Naive thymus-derived CD8-positive, alpha-beta T cell (primary cell): Measurements from ENCODE around the gene NECTIN4. TPM values are rescaled to one million over a fixed set of nuclear protein-coding genes. Genes with fewer than 3 reads are reported as not detected.
A peak's percentile ranks its signal among the peaks of the same experiment; 100 is the strongest.

Experiments used
- ATAC-seq, 2 donors: fragments of 150-1000 bp; cut with Tn5 transposase in 1 of 2; sonication (Bioruptor Pico), chemical (Tn5 transposase) in 1 of 2; 1 replicate in 1 of 2; 2 replicates in 1 of 2; pipeline ENCODE4 v1.10.0; 2021; ENCODE audit warnings: mild to moderate bottlenecking in 2 of 2, moderate library complexity in 2 of 2
- POLR2A ChIA-PET: fragments of 350-600 bp; sonication (Branson Sonifier 250); formaldehyde crosslinking; loops from one replicate; lab custom pipeline; 2021; ENCODE audit warnings: antibody characterized with exemption; lab: Charles Lee
- DNase-seq, 10 donors: peaks; one replicate each; pipeline versions ENCODE4 v3.0.0 to v3.0.0-alpha.2; 2020 to 2022
- H3K27ac Mint-ChIP-seq, 10 donors: one replicate each; pipeline ENCODE4 v1.8.0; 2020 to 2022; ENCODE audit warnings: mild to moderate bottlenecking in 10 of 10, mixed read lengths in 10 of 10, moderate library complexity in 4 of 10, inconsistent platforms in 1 of 10
- H3K27me3 Mint-ChIP-seq, 5 donors: one replicate each; pipeline ENCODE4 v1.8.0; 2021 to 2022; ENCODE audit warnings: mixed read lengths in 5 of 5
- H3K36me3 Mint-ChIP-seq, 3 donors: one replicate each; pipeline ENCODE4 v1.8.0; 2020 to 2022; ENCODE audit warnings: mixed read lengths in 3 of 3, mild to moderate bottlenecking in 2 of 3, inconsistent platforms in 1 of 3
- H3K4me1 Mint-ChIP-seq, 4 donors: one replicate each; pipeline ENCODE4 v1.8.0; 2021 to 2022; ENCODE audit warnings: mixed read lengths in 4 of 4
- H3K4me3 Mint-ChIP-seq, 10 donors: one replicate each; pipeline ENCODE4 v1.8.0; 2020 to 2022; ENCODE audit warnings: mild to moderate bottlenecking in 10 of 10, mixed read lengths in 10 of 10, moderate library complexity in 6 of 10, inconsistent platforms in 1 of 10
- H3K9me3 Mint-ChIP-seq, 9 donors: one replicate each; pipeline ENCODE4 v1.8.0; 2020 to 2022; ENCODE audit warnings: mixed read lengths in 9 of 9, mild to moderate bottlenecking in 3 of 9, inconsistent platforms in 1 of 9, moderate library complexity in 1 of 9
- polyA plus RNA-seq, 3 donors: library from polyadenylated mRNA; unstranded; fragments of 300-500 nt; fragmentation: Illumina TruSeq; gene quantifications; one replicate each; pipeline ENCODE4 v1.2.3, GENCODE V29; 2021
- total RNA-seq, 8 experiments: library from RNA in 2 of 8; stranded (reverse) in 2 of 8; gene quantifications; one replicate each; pipeline ENCODE4 v1.2.3 and lab custom pipeline; 2021 to 2026

The NECTIN4 gene
- total and polyA plus RNA-seq, 5 experiments from 2014 or later = not detected

- H3K9me3 Mint-ChIP-seq = no peaks in the 10 kb centered on the region
- no peaks in the 10 kb centered on the region for H3K27me3 Mint-ChIP-seq
- H3K4me3 Mint-ChIP-seq = no peak overlapping the region
- POLR2A ChIA-PET = interaction anchor here (0.5 to 2.0 kb wide), 2 partner anchors 46 to 47 kb away, joined by 4 to 6 read pairs; partner anchors contain the start of gene USF1
- ATAC-seq (no peak), DNase-seq (no peak)
- H3K4me1 Mint-ChIP-seq = peaks cover 8 to 28% (median 25%) of the 10 kb centered on the region in 4 donors
- no peaks in the 10 kb centered on the region for H3K36me3 Mint-ChIP-seq
- peak overlapping the region in 1 of 10 donors; percentile 3 for H3K27ac Mint-ChIP-seq
Observed at GRCh38 chr1:161091093-161091492, 1.7 kb upstream of the NECTIN4 start.

GRCh38 chr1:161090617-161091016, 1.3 kb upstream of the NECTIN4 start:
- H3K4me1 Mint-ChIP-seq = peaks cover 8 to 28% (median 23%) of the 10 kb centered on the region in 4 donors
- no peak overlapping the region for H3K4me3 Mint-ChIP-seq
- H3K27ac Mint-ChIP-seq = peak overlapping the region in 5 of 10 donors; percentile 4 to 82 (median 39)
- peak; percentile 86 to 87 for ATAC-seq
- H3K36me3 Mint-ChIP-seq = no peaks in the 10 kb centered on the region
- no peaks in the 10 kb centered on the region for H3K9me3 Mint-ChIP-seq
- POLR2A ChIA-PET = interaction anchor here (0.5 to 2.0 kb wide), 3 partner anchors 43 to 47 kb away, joined by 3 to 6 read pairs (median 4); partner anchors contain the start of gene USF1
- DNase-seq = peak in 3 of 10 donors; percentile 23 to 57 (median 47)
- H3K27me3 Mint-ChIP-seq = peaks cover 0 to 2% (median 0%) of the 10 kb centered on the region in 5 donors

- DNase-seq (no peak), ATAC-seq (no peak)
- H3K9me3 Mint-ChIP-seq = no peaks in the 10 kb centered on the region
- H3K27me3 Mint-ChIP-seq = peaks cover 0 to 2% (median 0%) of the 10 kb centered on the region in 5 donors
- H3K4me3 Mint-ChIP-seq = peak overlapping the region in 1 of 10 donors; percentile 6
- no peaks in the 10 kb centered on the region for H3K36me3 Mint-ChIP-seq
- peaks cover 8 to 28% (median 23%) of the 10 kb centered on the region in 4 donors for H3K4me1 Mint-ChIP-seq
- peak overlapping the region in 1 of 10 donors; percentile 4 for H3K27ac Mint-ChIP-seq
- POLR2A ChIA-PET = interaction anchor here (0.6 to 2.0 kb wide), 2 partner anchors 40 to 44 kb away, joined by 4 to 6 read pairs; partner anchors contain the start of gene USF1
Observed at GRCh38 chr1:161089938-161090337, 580 bp upstream of the NECTIN4 start.

GRCh38 chr1:161088587-161089110, 709 bp downstream of the NECTIN4 start:
- H3K27ac Mint-ChIP-seq = peak overlapping the region in 2 of 10 donors; percentile 22 to 37
- POLR2A ChIA-PET = interaction anchor here (1.1 kb wide), 1 partner anchor 18 kb away, joined by 4 read pairs; the partner anchor contains the start of gene ARHGAP30

GRCh38 chr1:161086457-161086856, 2.9 kb downstream of the NECTIN4 start:
- Mint-ChIP-seq H3K27me3 (peaks cover 0 to 2% (median 0%) of the 10 kb centered on the region in 5 donors), H3K4me1 (peaks cover 9 to 14% (median 10%) of the 10 kb centered on the region in 4 donors), H3K9me3 (no peaks in the 10 kb centered on the region), H3K27ac (no peak overlapping the region), H3K36me3 (no peaks in the 10 kb centered on the region), H3K4me3 (no peak overlapping the region)
- POLR2A ChIA-PET = interaction anchor here (1.2 to 1.6 kb wide), 2 partner anchors 10 to 17 kb away, joined by 5 read pairs; partner anchors contain the start of gene ARHGAP30
- no peak for ATAC-seq
- DNase-seq = no peak

More at GRCh38 chr1:161088587-161089110, 709 bp downstream of the NECTIN4 start:
- ATAC-seq = no peak
- DNase-seq = no peak
- no peaks in the 10 kb centered on the region for H3K36me3 Mint-ChIP-seq
- H3K4me1 Mint-ChIP-seq = peaks cover 8 to 28% (median 23%) of the 10 kb centered on the region in 4 donors
- no peak overlapping the region for H3K4me3 Mint-ChIP-seq
- H3K27me3 Mint-ChIP-seq = peaks cover 0 to 2% (median 0%) of the 10 kb centered on the region in 5 donors
- H3K9me3 Mint-ChIP-seq = no peaks in the 10 kb centered on the region

GRCh38 chr1:161085165-161085564, 4.2 kb downstream of the NECTIN4 start:
- Mint-ChIP-seq H3K27ac (no peak overlapping the region), H3K27me3 (peaks cover 0 to 2% (median 0%) of the 10 kb centered on the region in 5 donors), H3K4me1 (peaks cover 0 to 5% (median 4%) of the 10 kb centered on the region in 4 donors), H3K9me3 (no peaks in the 10 kb centered on the region), H3K4me3 (no peak overlapping the region), H3K36me3 (no peaks in the 10 kb centered on the region)
- DNase-seq = no peak
- POLR2A ChIA-PET = no interaction called here
- no peak for ATAC-seq

- no peak for DNase-seq
- POLR2A ChIA-PET = interaction anchor here (0.6 kb wide), 1 partner anchor 84 kb away, joined by 3 read pairs; no protein-coding TSS in a partner anchor
- peaks cover 0 to 6% (median under 1%) of the 10 kb centered on the region in 4 donors for H3K4me1 Mint-ChIP-seq
- H3K9me3 Mint-ChIP-seq = no peaks in the 10 kb centered on the region
- ATAC-seq = no peak
- H3K36me3 Mint-ChIP-seq = no peaks in the 10 kb centered on the region
- peak overlapping the region in 1 of 10 donors; percentile 56 for H3K27ac Mint-ChIP-seq
- H3K27me3 Mint-ChIP-seq = peaks cover 0 to 2% (median 0%) of the 10 kb centered on the region in 5 donors
- H3K4me3 Mint-ChIP-seq = no peak overlapping the region
Observed at GRCh38 chr1:161084597-161084988, 4.8 kb downstream of the NECTIN4 start.

GRCh38 chr1:161083748-161084596, 5.4 kb downstream of the NECTIN4 start:
- ATAC-seq (no peak), DNase-seq (no peak)
- Mint-ChIP-seq H3K4me3 (no peak overlapping the region), H3K27me3 (peaks cover 0 to 2% (median 0%) of the 10 kb centered on the region in 5 donors), H3K27ac (peak overlapping the region in 1 of 10 donors; percentile 56), H3K4me1 (peaks cover 0 to 6% (median under 1%) of the 10 kb centered on the region in 4 donors), H3K36me3 (no peaks in the 10 kb centered on the region), H3K9me3 (no peaks in the 10 kb centered on the region)
- POLR2A ChIA-PET = interaction anchor here (0.6 to 1.0 kb wide), 2 partner anchors 10 to 85 kb away, joined by 3 read pairs; no protein-coding TSS in a partner anchor

- H3K27me3 Mint-ChIP-seq = peaks cover 0 to 2% (median 0%) of the 10 kb centered on the region in 5 donors
- POLR2A ChIA-PET = interaction anchor here (1.0 kb wide), 1 partner anchor 11 kb away, joined by 3 read pairs; no protein-coding TSS in a partner anchor
- H3K36me3 Mint-ChIP-seq = no peaks in the 10 kb centered on the region
- H3K9me3 Mint-ChIP-seq = no peaks in the 10 kb centered on the region
- DNase-seq = no peak
- peaks cover 0 to 6% (median 0%) of the 10 kb centered on the region in 4 donors for H3K4me1 Mint-ChIP-seq
- no peak overlapping the region for H3K27ac Mint-ChIP-seq
- H3K4me3 Mint-ChIP-seq = no peak overlapping the region
- no peak for ATAC-seq
Observed at GRCh38 chr1:161082996-161083747, 6.2 kb downstream of the NECTIN4 start.

- Mint-ChIP-seq H3K27me3 (peaks cover 0 to 2% (median 0%) of the 10 kb centered on the region in 5 donors), H3K4me3 (no peak overlapping the region)
Observed at GRCh38 chr1:161082483-161082882, 6.9 kb downstream of the NECTIN4 start.

GRCh38 chr1:161081519-161081918, 7.8 kb downstream of the NECTIN4 start:
- DNase-seq (no peak), ATAC-seq (no peak)
- no peaks in the 10 kb centered on the region for H3K36me3 Mint-ChIP-seq
- H3K27me3 Mint-ChIP-seq = peaks cover 0 to 2% (median 0%) of the 10 kb centered on the region in 5 donors
- POLR2A ChIA-PET = interaction anchor here (1.1 kb wide), 1 partner anchor 13 kb away, joined by 3 read pairs; no protein-coding TSS in a partner anchor
- no peaks in the 10 kb centered on the region for H3K9me3 Mint-ChIP-seq
- H3K4me3 Mint-ChIP-seq = no peak overlapping the region
- no peak overlapping the region for H3K27ac Mint-ChIP-seq
- peaks cover 0 to 7% (median 0%) of the 10 kb centered on the region in 4 donors for H3K4me1 Mint-ChIP-seq

More at GRCh38 chr1:161082483-161082882, 6.9 kb downstream of the NECTIN4 start:
- POLR2A ChIA-PET = interaction anchor here (0.5 to 1.1 kb wide), 2 partner anchors 12 to 91 kb away, joined by 3 to 5 read pairs; no protein-coding TSS in a partner anchor
- H3K9me3 Mint-ChIP-seq = no peaks in the 10 kb centered on the region
- DNase-seq (no peak), ATAC-seq (no peak)
- H3K27ac Mint-ChIP-seq = peak overlapping the region in 1 of 10 donors; percentile 57
- peaks cover 0 to 6% (median 0%) of the 10 kb centered on the region in 4 donors for H3K4me1 Mint-ChIP-seq
- no peaks in the 10 kb centered on the region for H3K36me3 Mint-ChIP-seq
